Activated T-helper 1 cell treated with anti-CD3 and anti-CD28 coated beads, Interleukin-12 subunit alpha, Interleukin-12 subunit beta, Interleukin-2, Interleukin-4 antibody, amounts not matched to agents 30 ng/mL and 10 ng/mL and 1 ng/mL, durations not matched to agents 14 hours and 24 hours and 36 hours (primary cell): Measurements from ENCODE around the gene EFNA5. TPM values are rescaled to one million over a fixed set of nuclear protein-coding genes. Genes with fewer than 3 reads are reported as not detected.

Experiments
- DNase-seq: peaks from one replicate; pipeline ENCODE4 v3.0.0; 2021; ENCODE audit warnings: low spot score
- H3K27ac Mint-ChIP-seq: one replicate; pipeline ENCODE4 v1.8.0; 2021; ENCODE audit warnings: mild to moderate bottlenecking, mixed read lengths
- H3K27me3 Mint-ChIP-seq: one replicate; pipeline ENCODE4 v1.8.0; 2022; ENCODE audit warnings: mild to moderate bottlenecking, moderate library complexity, mixed read lengths; ENCODE audit not compliant: insufficient read depth
- H3K36me3 Mint-ChIP-seq: one replicate; pipeline ENCODE4 v1.8.0; 2021; ENCODE audit warnings: low read depth, mixed read lengths
- H3K4me1 Mint-ChIP-seq: one replicate; pipeline ENCODE4 v1.8.0; 2021; ENCODE audit warnings: low read depth, mixed read lengths
- H3K4me3 Mint-ChIP-seq: one replicate; pipeline ENCODE4 v1.8.0; 2021; ENCODE audit warnings: mild to moderate bottlenecking, moderate library complexity, mixed read lengths
- H3K9me3 Mint-ChIP-seq: one replicate; pipeline ENCODE4 v1.8.0; 2021; ENCODE audit warnings: mixed read lengths
- intact Hi-C: fragments of 100-400 bp; cut with micrococcal nuclease; formaldehyde crosslinking; loops from one replicate; pipeline ENCODE4 v1.15.1; 2024
- total RNA-seq: library from RNA; stranded (reverse); gene quantifications from 2 replicates; pipeline ENCODE4 v1.2.3, GENCODE V29; 2022

Gene EFNA5
- total RNA-seq, 1 donor from 2014 or later = not detected

GRCh38 chr5:107407713-107408298, 262.9 kb downstream of the EFNA5 start:
- Mint-ChIP-seq H3K27me3 (peaks cover 6% of the 10 kb centered on the region), H3K36me3 (no peaks in the 10 kb centered on the region), H3K27ac (no peak overlapping the region), H3K4me3 (no peak overlapping the region), H3K9me3 (no peaks in the 10 kb centered on the region), H3K4me1 (no peaks in the 10 kb centered on the region)
- no peak for DNase-seq
- intact Hi-C loops = no loop called here

- Mint-ChIP-seq H3K27ac (no peak overlapping the region), H3K36me3 (no peaks in the 10 kb centered on the region), H3K27me3 (peaks cover 2% of the 10 kb centered on the region), H3K4me1 (no peaks in the 10 kb centered on the region), H3K4me3 (no peak overlapping the region), H3K9me3 (no peaks in the 10 kb centered on the region)
- intact Hi-C loops = no loop called here
- no peak for DNase-seq
Observed at GRCh38 chr5:107404595-107405374, 266.0 kb downstream of the EFNA5 start.

- DNase-seq = no peak
- Mint-ChIP-seq H3K4me1 (no peaks in the 10 kb centered on the region), H3K36me3 (no peaks in the 10 kb centered on the region), H3K9me3 (no peaks in the 10 kb centered on the region), H3K27me3 (peaks cover 2% of the 10 kb centered on the region), H3K4me3 (no peak overlapping the region), H3K27ac (no peak overlapping the region)
- intact Hi-C loops = no loop called here
Observed at GRCh38 chr5:107403228-107403953, 267.3 kb downstream of the EFNA5 start.

GRCh38 chr5:107402434-107403227, 268.1 kb downstream of the EFNA5 start:
- DNase-seq = no peak
- Mint-ChIP-seq H3K27ac (no peak overlapping the region), H3K4me1 (no peaks in the 10 kb centered on the region), H3K9me3 (no peaks in the 10 kb centered on the region), H3K36me3 (no peaks in the 10 kb centered on the region), H3K4me3 (no peak overlapping the region), H3K27me3 (peaks cover 4% of the 10 kb centered on the region)
- intact Hi-C loops = no loop called here

- H3K4me3 Mint-ChIP-seq = no peak overlapping the region
- no peak overlapping the region for H3K27ac Mint-ChIP-seq
- intact Hi-C loops = no loop called here
- no peak for DNase-seq
- H3K36me3 Mint-ChIP-seq = no peaks in the 10 kb centered on the region
- no peaks in the 10 kb centered on the region for H3K9me3 Mint-ChIP-seq
- no peaks in the 10 kb centered on the region for H3K4me1 Mint-ChIP-seq
- H3K27me3 Mint-ChIP-seq = peaks cover 5% of the 10 kb centered on the region
Observed at GRCh38 chr5:107401470-107402122, 269.1 kb downstream of the EFNA5 start.

GRCh38 chr5:107400328-107400727, 270.4 kb downstream of the EFNA5 start:
- no peaks in the 10 kb centered on the region for H3K36me3 Mint-ChIP-seq
- no peak overlapping the region for H3K27ac Mint-ChIP-seq

GRCh38 chr5:107398703-107399102, 272.0 kb downstream of the EFNA5 start:
- Mint-ChIP-seq H3K36me3 (no peaks in the 10 kb centered on the region), H3K9me3 (no peaks in the 10 kb centered on the region), H3K4me3 (no peak overlapping the region), H3K27ac (no peak overlapping the region), H3K4me1 (no peaks in the 10 kb centered on the region), H3K27me3 (peaks cover 5% of the 10 kb centered on the region)
- DNase-seq = no peak
- intact Hi-C loops = no loop called here

More at GRCh38 chr5:107400328-107400727, 270.4 kb downstream of the EFNA5 start:
- intact Hi-C loops = no loop called here
- DNase-seq = no peak
- Mint-ChIP-seq H3K27me3 (peaks cover 5% of the 10 kb centered on the region), H3K9me3 (no peaks in the 10 kb centered on the region), H3K4me1 (no peaks in the 10 kb centered on the region), H3K4me3 (no peak overlapping the region)

GRCh38 chr5:107396351-107396690, 274.4 kb downstream of the EFNA5 start:
- H3K4me3 Mint-ChIP-seq = no peak overlapping the region
- no peaks in the 10 kb centered on the region for H3K36me3 Mint-ChIP-seq
- DNase-seq = no peak
- intact Hi-C loops = no loop called here
- no peak overlapping the region for H3K27ac Mint-ChIP-seq
- no peaks in the 10 kb centered on the region for H3K9me3 Mint-ChIP-seq
- peaks cover 5% of the 10 kb centered on the region for H3K27me3 Mint-ChIP-seq
- no peaks in the 10 kb centered on the region for H3K4me1 Mint-ChIP-seq

GRCh38 chr5:107395632-107396350, 274.9 kb downstream of the EFNA5 start:
- peaks cover 5% of the 10 kb centered on the region for H3K27me3 Mint-ChIP-seq
- intact Hi-C loops = no loop called here
- H3K4me1 Mint-ChIP-seq = no peaks in the 10 kb centered on the region
- no peak for DNase-seq
- no peak overlapping the region for H3K4me3 Mint-ChIP-seq
- H3K9me3 Mint-ChIP-seq = no peaks in the 10 kb centered on the region
- H3K36me3 Mint-ChIP-seq = no peaks in the 10 kb centered on the region
- H3K27ac Mint-ChIP-seq = no peak overlapping the region

- intact Hi-C loops = no loop called here
- Mint-ChIP-seq H3K4me1 (peaks cover 12% of the 10 kb centered on the region), H3K4me3 (no peak overlapping the region), H3K9me3 (no peaks in the 10 kb centered on the region), H3K36me3 (no peaks in the 10 kb centered on the region), H3K27me3 (peaks cover 5% of the 10 kb centered on the region), H3K27ac (no peak overlapping the region)
- no peak for DNase-seq
Observed at GRCh38 chr5:107393851-107394250, 276.9 kb downstream of the EFNA5 start.

GRCh38 chr5:107391787-107392186, 278.9 kb downstream of the EFNA5 start:
- H3K4me1 Mint-ChIP-seq = peaks cover 29% of the 10 kb centered on the region

GRCh38 chr5:107389775-107390148, 281.0 kb downstream of the EFNA5 start:
- Mint-ChIP-seq H3K4me3 (no peak overlapping the region), H3K27ac (no peak overlapping the region), H3K36me3 (no peaks in the 10 kb centered on the region), H3K4me1 (peaks cover 29% of the 10 kb centered on the region), H3K9me3 (no peaks in the 10 kb centered on the region), H3K27me3 (no peaks in the 10 kb centered on the region)
- DNase-seq = no peak
- intact Hi-C loops = loop anchor here (2.0 kb wide), 2 partner anchors 183 to 991 kb away; no protein-coding TSS in a partner anchor

More at GRCh38 chr5:107391787-107392186, 278.9 kb downstream of the EFNA5 start:
- Mint-ChIP-seq H3K4me3 (no peak overlapping the region), H3K27me3 (peaks cover 2% of the 10 kb centered on the region), H3K36me3 (no peaks in the 10 kb centered on the region), H3K9me3 (no peaks in the 10 kb centered on the region), H3K27ac (no peak overlapping the region)
- no peak for DNase-seq
- intact Hi-C loops = no loop called here
